ENCODE results near the gene PHF20. TPM values are rescaled to one million over a fixed set of nuclear protein-coding genes. Genes with fewer than 3 reads are reported as not detected.
"Not testable (repeated sequence)": the region's sequence is repeated elsewhere in the genome, so short reads cannot be mapped to it uniquely, and the experiment has no call there.

Gene PHF20
- total RNA-seq, 1 donor from 2014 or later = 35.9 TPM

DNA sequence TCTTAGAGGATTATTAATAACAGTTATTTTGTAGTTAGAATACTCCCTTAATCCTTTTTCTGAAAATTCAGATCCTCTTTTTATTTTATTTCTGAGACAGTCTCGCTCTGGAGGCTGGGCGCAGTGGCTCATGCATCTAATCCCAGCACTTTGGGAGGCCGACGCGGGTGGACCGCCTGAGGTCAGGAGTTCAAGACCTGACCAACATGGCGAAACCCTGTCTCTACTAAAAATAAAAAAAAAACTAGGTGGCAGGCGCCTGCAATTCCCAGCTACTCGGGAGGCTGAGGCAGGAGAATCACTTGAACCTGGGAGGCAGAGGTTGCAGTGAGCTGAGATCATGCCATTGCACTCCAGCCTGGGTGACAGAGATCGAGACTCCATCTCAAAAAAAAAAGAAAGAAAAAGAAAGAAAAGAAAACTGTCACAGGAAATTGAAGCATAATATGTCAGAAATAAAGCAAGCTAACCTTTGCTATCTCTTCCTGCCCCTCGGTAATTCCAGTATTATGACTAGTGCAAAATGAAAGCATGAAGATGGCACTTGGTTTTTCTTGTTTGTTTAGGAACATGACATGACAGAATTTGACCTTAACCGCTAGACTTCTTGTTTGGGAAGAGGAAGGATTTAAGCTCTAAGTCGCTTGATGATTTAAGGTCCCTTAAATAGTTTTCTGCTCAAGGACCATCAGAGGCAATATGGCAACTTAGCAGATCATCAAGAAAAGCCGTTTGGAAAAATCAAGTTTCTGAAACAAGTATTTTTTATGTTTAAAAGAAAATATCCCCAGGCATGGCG is 27.9 kb upstream of the PHF20 start:
- Histone ChIP-seq H3K27ac (replicated peaks) (peak overlapping the region; percentile 98), H3K4me1 (peaks cover 46% of the 10 kb centered on the region), H3K36me3 (peaks cover 18% of the 10 kb centered on the region), H3K4me3 (peak overlapping the region; percentile 93), H3K27me3 (ENCODE audit: low read depth) (no peaks in the 10 kb centered on the region), H3K9me3 (replicated peaks) (no peaks in the 10 kb centered on the region)
- intact Hi-C loops (cut with micrococcal nuclease) = no loop called here
- TF ChIP-seq, protein P1, sequence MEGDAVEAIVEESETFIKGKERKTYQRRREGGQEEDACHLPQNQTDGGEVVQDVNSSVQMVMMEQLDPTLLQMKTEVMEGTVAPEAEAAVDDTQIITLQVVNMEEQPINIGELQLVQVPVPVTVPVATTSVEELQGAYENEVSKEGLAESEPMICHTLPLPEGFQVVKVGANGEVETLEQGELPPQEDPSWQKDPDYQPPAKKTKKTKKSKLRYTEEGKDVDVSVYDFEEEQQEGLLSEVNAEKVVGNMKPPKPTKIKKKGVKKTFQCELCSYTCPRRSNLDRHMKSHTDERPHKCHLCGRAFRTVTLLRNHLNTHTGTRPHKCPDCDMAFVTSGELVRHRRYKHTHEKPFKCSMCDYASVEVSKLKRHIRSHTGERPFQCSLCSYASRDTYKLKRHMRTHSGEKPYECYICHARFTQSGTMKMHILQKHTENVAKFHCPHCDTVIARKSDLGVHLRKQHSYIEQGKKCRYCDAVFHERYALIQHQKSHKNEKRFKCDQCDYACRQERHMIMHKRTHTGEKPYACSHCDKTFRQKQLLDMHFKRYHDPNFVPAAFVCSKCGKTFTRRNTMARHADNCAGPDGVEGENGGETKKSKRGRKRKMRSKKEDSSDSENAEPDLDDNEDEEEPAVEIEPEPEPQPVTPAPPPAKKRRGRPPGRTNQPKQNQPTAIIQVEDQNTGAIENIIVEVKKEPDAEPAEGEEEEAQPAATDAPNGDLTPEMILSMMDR (IDR thresholded peaks at IDR 0.05; ENCODE audit: borderline replicate concordance) = no peak
- no peak for DNase-seq

DNA sequence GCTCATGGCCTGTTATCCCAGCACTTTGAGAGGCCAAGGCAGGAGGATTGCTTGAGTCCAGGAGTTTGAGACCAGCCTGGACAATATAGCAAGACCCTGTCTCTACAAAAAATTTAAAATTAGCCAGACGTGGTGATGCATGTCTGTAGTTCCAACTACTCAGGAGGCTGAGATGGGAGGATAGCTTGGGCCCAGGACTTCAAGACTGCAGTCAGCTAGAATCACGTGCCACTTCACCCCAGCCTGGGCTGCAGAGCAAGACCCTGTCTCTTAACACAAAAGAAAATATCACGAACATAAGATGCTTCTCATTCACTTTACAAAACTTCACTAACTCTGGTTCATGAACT is 27.3 kb upstream of the PHF20 start:
- H3K4me3 ChIP-seq; intact Hi-C loops (cut with micrococcal nuclease); H3K27me3 ChIP-seq (ENCODE audit: low read depth); H3K9me3 ChIP-seq (replicated peaks); DNase-seq: not testable (repeated sequence)
- Histone ChIP-seq H3K4me1 (peaks cover 40% of the 10 kb centered on the region), H3K27ac (replicated peaks) (peak overlapping the region; percentile 98), H3K36me3 (peaks cover 13% of the 10 kb centered on the region)

GRCh38 chr20:35750611-35751010 is 21.2 kb upstream of the PHF20 start:
- no peak overlapping the region for H3K27ac ChIP-seq (replicated peaks)
- H3K27me3 ChIP-seq (ENCODE audit: low read depth) = no peaks in the 10 kb centered on the region
- no peaks in the 10 kb centered on the region for H3K36me3 ChIP-seq
- no peak overlapping the region for H3K4me3 ChIP-seq
- intact Hi-C loops (cut with micrococcal nuclease) = no loop called here
- TF ChIP-seq, protein P1 (IDR thresholded peaks at IDR 0.05; ENCODE audit: borderline replicate concordance) = no peak
- H3K9me3 ChIP-seq (replicated peaks) = no peaks in the 10 kb centered on the region
- DNase-seq = no peak
- H3K4me1 ChIP-seq = no peaks in the 10 kb centered on the region

DNA sequence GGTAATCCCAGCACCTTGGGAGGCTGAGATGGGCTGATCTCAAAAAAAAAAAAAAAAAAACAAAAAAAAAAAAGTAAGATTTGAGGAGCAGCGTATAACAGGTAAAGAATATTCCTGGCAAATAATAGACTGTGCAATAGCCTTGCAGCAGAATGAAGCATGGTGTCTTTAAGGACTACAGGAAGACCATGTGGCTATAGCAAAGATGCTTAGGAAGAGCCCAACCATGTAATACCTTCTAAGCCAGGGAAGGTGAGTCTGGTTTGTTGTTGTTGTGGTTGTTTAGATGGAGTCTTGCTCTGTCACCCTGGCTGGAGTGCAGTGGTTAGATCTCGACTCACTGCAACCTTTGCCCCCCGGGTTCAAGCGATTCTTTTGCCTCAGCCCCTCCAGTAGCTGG is 15.4 kb upstream of the PHF20 start:
- Histone ChIP-seq H3K27me3 (ENCODE audit: low read depth) (no peaks in the 10 kb centered on the region), H3K4me3 (no peak overlapping the region), H3K9me3 (replicated peaks) (no peaks in the 10 kb centered on the region), H3K27ac (replicated peaks) (no peak overlapping the region), H3K4me1 (no peaks in the 10 kb centered on the region), H3K36me3 (no peaks in the 10 kb centered on the region)
- intact Hi-C loops (cut with micrococcal nuclease) = no loop called here
- TF ChIP-seq, protein P1 (IDR thresholded peaks at IDR 0.05; ENCODE audit: borderline replicate concordance) = no peak
- no peak for DNase-seq

DNA sequence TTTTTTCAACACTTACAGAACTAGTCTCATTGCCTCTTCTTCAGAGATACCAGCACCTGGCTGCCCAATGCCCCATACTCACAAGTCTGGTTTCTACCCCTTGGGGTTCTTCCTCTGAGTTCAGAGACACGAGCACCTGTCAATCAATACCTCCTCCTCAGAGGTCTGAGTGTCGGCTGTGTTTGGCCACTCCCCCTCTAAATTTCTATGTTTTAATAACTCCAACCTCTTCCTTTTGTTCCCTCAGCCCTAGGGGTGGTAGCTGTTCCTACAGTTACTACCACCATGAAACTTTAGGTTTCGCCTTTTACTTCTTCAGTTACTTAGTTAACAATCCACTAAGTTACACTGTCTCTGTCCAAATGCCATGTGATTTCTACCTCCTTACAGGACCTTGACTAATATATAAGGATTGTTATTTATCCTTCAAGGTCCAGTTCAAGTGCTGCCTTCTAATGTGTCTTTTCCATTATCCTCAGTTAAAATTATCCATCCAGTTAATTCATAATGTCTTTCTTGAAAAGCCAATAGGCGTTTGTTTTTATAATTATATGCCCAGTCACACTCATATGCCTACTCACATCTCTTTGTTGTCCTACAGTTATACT is 14.6 kb upstream of the PHF20 start:
- H3K36me3 ChIP-seq = no peaks in the 10 kb centered on the region
- TF ChIP-seq, protein P1 (IDR thresholded peaks at IDR 0.05; ENCODE audit: borderline replicate concordance) = no peak
- intact Hi-C loops (cut with micrococcal nuclease) = no loop called here
- H3K4me3 ChIP-seq = no peak overlapping the region
- no peaks in the 10 kb centered on the region for H3K9me3 ChIP-seq (replicated peaks)
- H3K4me1 ChIP-seq = no peaks in the 10 kb centered on the region
- H3K27me3 ChIP-seq (ENCODE audit: low read depth) = no peaks in the 10 kb centered on the region
- DNase-seq = no peak
- H3K27ac ChIP-seq (replicated peaks) = no peak overlapping the region

DNA sequence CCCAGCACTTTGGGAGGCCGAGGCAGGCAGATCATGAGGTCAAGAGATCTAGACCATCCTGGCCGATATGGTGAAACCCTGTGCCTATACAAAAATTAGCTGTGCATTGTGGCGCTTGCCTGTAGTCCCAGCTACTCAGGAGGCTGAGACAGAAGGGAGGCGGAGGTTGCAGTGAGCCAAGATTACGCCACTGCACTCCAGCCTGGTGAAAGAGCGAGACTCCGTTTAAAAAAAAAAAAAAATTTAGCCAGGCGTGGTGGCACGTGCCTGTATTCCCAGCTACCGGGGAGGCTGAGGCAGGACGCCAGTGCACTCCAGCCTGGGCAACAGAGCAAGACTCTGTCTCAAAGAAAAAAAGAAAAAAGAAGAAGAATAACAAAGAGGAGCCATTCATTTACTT is 10.3 kb upstream of the PHF20 start:
- H3K36me3 ChIP-seq; H3K4me3 ChIP-seq; H3K4me1 ChIP-seq; H3K9me3 ChIP-seq (replicated peaks); H3K27me3 ChIP-seq (ENCODE audit: low read depth); H3K27ac ChIP-seq (replicated peaks); DNase-seq; intact Hi-C loops (cut with micrococcal nuclease): not testable (repeated sequence)

All from left ventricle myocardium inferior (tissue), 1 donor.